K562 (cell line): ENCODE measurements around the gene SLC37A4. TPM values are rescaled to one million over a fixed set of nuclear protein-coding genes. Genes with fewer than 3 reads are reported as not detected.

Experiments used
- CHD1 ChIP-seq: fragments of 200-600 bp; sonication (generic); IDR thresholded peaks from one replicate; pipeline ENCODE4 v1.6.1; 2012; ENCODE audit warnings: mild to moderate bottlenecking, moderate library complexity, low read length, inconsistent platforms
- CLOCK ChIP-seq: fragments of 250-450 bp; sonication (Bioruptor Pico); IDR thresholded peaks from 2 replicates; pipeline ENCODE4 v1.4.0; 2020; ENCODE audit warnings: mild to moderate bottlenecking, moderate library complexity, borderline replicate concordance
- E2F6 ChIP-seq, 2 experiments: IDR thresholded peaks; 2 replicates each; pipeline ENCODE4 v1.6.1; 2011; ENCODE audit warnings: borderline replicate concordance in 1 of 2, control low read depth in 1 of 2, low read depth in 1 of 2, low read length in 1 of 2, mild to moderate bottlenecking in 1 of 2, mixed read lengths in 1 of 2, moderate library complexity in 1 of 2; ENCODE audit not compliant: insufficient read depth in 1 of 2, insufficient read length in 1 of 2, poor library complexity in 1 of 2, severe bottlenecking in 1 of 2; ENCODE audit errors: extremely low read depth in 1 of 2
- ELF1 ChIP-seq: fragments of 200-800 bp; sonication (Bioruptor generic); IDR thresholded peaks from 2 replicates; pipeline ENCODE4 v1.6.1; 2016; ENCODE audit warnings: missing genetic modification characterization, missing compliant biosample characterization
- EP400 ChIP-seq: fragments of 450-650 bp; IDR thresholded peaks from 2 replicates; pipeline ENCODE4 v1.6.1; 2017; ENCODE audit warnings: antibody characterized with exemption, mild to moderate bottlenecking, moderate library complexity
- ETV1 ChIP-seq: fragments of 450-650 bp; conservative IDR thresholded peaks from 2 replicates; pipeline ENCODE4 v1.6.1; 2016; ENCODE audit warnings: missing genetic modification characterization, control low read depth, low read depth, missing compliant biosample characterization
- FOXJ3 ChIP-seq: sonication (generic); formaldehyde crosslinking; IDR thresholded peaks from 2 replicates; pipeline ENCODE4 v1.4.0; 2020; ENCODE audit warnings: mild to moderate bottlenecking, missing genetic modification reagents
- FOXK1 ChIP-seq: sonication (generic); formaldehyde crosslinking; IDR thresholded peaks from 2 replicates; pipeline ENCODE4 v1.8.0; 2022; ENCODE audit warnings: missing genetic modification reagents, mild to moderate bottlenecking, borderline replicate concordance
- HDAC6 ChIP-seq: IDR thresholded peaks from 2 replicates; pipeline ENCODE4 v1.6.1; 2012; ENCODE audit warnings: low read depth, mild to moderate bottlenecking, control low read depth, inconsistent platforms, low read length, moderate library complexity
- HMGXB4 ChIP-seq: sonication (generic); formaldehyde crosslinking; IDR thresholded peaks from 2 replicates; pipeline ENCODE4 v1.8.1; 2023; ENCODE audit warnings: mild to moderate bottlenecking, missing genetic modification reagents
- MXI1 ChIP-seq: IDR thresholded peaks from 2 replicates; pipeline ENCODE4 v1.6.1; 2011; ENCODE audit warnings: low read depth, mild to moderate bottlenecking, improper control_type of control experiment, low read length
- NFIX ChIP-seq: fragments of 250-450 bp; sonication (Bioruptor Pico); IDR thresholded peaks from 2 replicates; pipeline ENCODE4 v1.4.0; 2020; ENCODE audit warnings: low read depth, mild to moderate bottlenecking, moderate library complexity
- NR2C1 ChIP-seq, 2 experiments: fragments of 450-650 bp; IDR thresholded peaks; 2 replicates each; pipeline ENCODE4 v1.6.1; 2017; ENCODE audit warnings: mild to moderate bottlenecking in 2 of 2, antibody characterized with exemption in 1 of 2, inconsistent platforms in 1 of 2, missing compliant biosample characterization in 1 of 2, missing genetic modification characterization in 1 of 2
- PHF20 ChIP-seq: fragments of 450-650 bp; IDR thresholded peaks from 2 replicates; pipeline ENCODE4 v1.6.1; 2018; ENCODE audit not compliant: partially characterized antibody
- RBM25 ChIP-seq: fragments of 200-400 bp; formaldehyde crosslinking; IDR thresholded peaks from 2 replicates; pipeline ENCODE4 v1.6.1; 2018; ENCODE audit warnings: low read length, low read depth, moderate library complexity; ENCODE audit not compliant: severe bottlenecking
- TEAD4 ChIP-seq, 2 experiments: sonication (generic) in 1 of 2; formaldehyde crosslinking in 1 of 2; IDR thresholded peaks; 2 replicates each; pipeline versions ENCODE4 v1.6.1 to v1.8.0; 2012 to 2022; ENCODE audit warnings: borderline replicate concordance in 1 of 2, inconsistent platforms in 1 of 2, low read length in 1 of 2, mild to moderate bottlenecking in 1 of 2, missing genetic modification reagents in 1 of 2
- TFAP4 ChIP-seq: sonication (generic); formaldehyde crosslinking; IDR thresholded peaks from 2 replicates; pipeline ENCODE4 v1.8.0; 2022; ENCODE audit warnings: missing genetic modification reagents, mild to moderate bottlenecking, moderate library complexity, borderline replicate concordance
- XRCC3 ChIP-seq: fragments of 450-650 bp; IDR thresholded peaks from 2 replicates; pipeline ENCODE4 v1.6.1; 2017; ENCODE audit warnings: mild to moderate bottlenecking, moderate library complexity
- ZNF121 ChIP-seq: sonication (generic); formaldehyde crosslinking; conservative IDR thresholded peaks from 2 replicates; pipeline ENCODE4 v1.8.0; 2022; ENCODE audit warnings: missing genetic modification reagents
- polyA plus RNA-seq, 8 experiments: library from polyadenylated mRNA; depleted of rRNA in 4 of 8; stranded (reverse) in 5 of 8; unstranded in 3 of 8; fragments of >200 nt; fragmentation: Nextera tagmentation in 2 of 8; fragmentation: Illumina TruSeq in 1 of 8; extraction: Ambion mirVana in 2 of 8; extraction: Trizol in 1 of 8; gene quantifications; 2 replicates each; pipeline versions ENCODE4 v1.2.1 to v1.2.3, GENCODE V29; 2011 to 2014; ENCODE audit warnings: inconsistent platforms in 1 of 8, missing spikeins in 1 of 8
- total RNA-seq, 7 experiments: library from RNA; depleted of rRNA in 6 of 7; stranded (reverse); fragments of >200 nt in 6 of 7; fragmentation: Illumina TruSeq in 2 of 7; extraction: Trizol in 2 of 7; gene quantifications; 2 replicates each; pipeline versions ENCODE4 v1.2.1 to v1.2.3, GENCODE V29; 2011 to 2021; ENCODE audit warnings: low replicate concordance in 1 of 7

The SLC37A4 gene
- total and polyA plus RNA-seq, 9 of the 15 experiments (the other 6 are each of a cell fraction or from before 2014, with no cell fraction given), result 24.7 to 73.9 (median 40.7) TPM

- TF ChIP-seq FOXK1 (CRISPR knock-in tag) (0 out of 2 replicates have a peak, but pooled peaks have one; percentile 12), EP400 (peak; percentile 83), FOXJ3 (CRISPR knock-in tag) (no peak), ZNF121 (CRISPR knock-in tag) (no peak), HDAC6 (no peak), ELF1 (tag) (peak; percentile 91), PHF20 (peak; percentile 98), TEAD4 (IDR thresholded peaks at IDR 0.05; ENCODE audit: low read length) (no peak; the same call in 1 of the 2 replicates), TEAD4 (CRISPR knock-in tag; IDR thresholded peaks at IDR 0.05; ENCODE audit: borderline replicate concordance) (no peak), E2F6 (IDR thresholded peaks at IDR 0.05; ENCODE audit: borderline replicate concordance in 1 of 2, extremely low read depth in 1 of 2, insufficient read depth in 1 of 2, insufficient read length in 1 of 2, low read depth in 1 of 2, low read length in 1 of 2, poor library complexity in 1 of 2, severe bottlenecking in 1 of 2) (peak; percentile 47 to 88), NR2C1 (IDR thresholded peaks at IDR 0.05) (peak; percentile 75), NR2C1 (tag; IDR thresholded peaks at IDR 0.05) (peak; percentile 70; the same call in 1 of the 2 replicates), HMGXB4 (no peak), RBM25 (no peak), NFIX (CRISPR knock-in tag) (no peak), XRCC3 (no peak), CHD1 (peak; percentile 37), ETV1 (tag) (peak; percentile 90), CLOCK (CRISPR knock-in tag) (0 out of 2 replicates have a peak, but pooled peaks have one; percentile 31), MXI1 (peak; percentile 48), TFAP4 (CRISPR knock-in tag) (peak; percentile 83)
These were observed 36.9 kb upstream of the SLC37A4 start, which contains the start of gene VPS11 (continued) for GRCh38 chr11:119067371-119068222.
